ENCODE measurements around the gene INPP4B. TPM values are rescaled to one million over a fixed set of nuclear protein-coding genes. Genes with fewer than 3 reads are reported as not detected.
"Not testable (repeated sequence)": the region's sequence is repeated elsewhere in the genome, so short reads cannot be mapped to it uniquely, and the experiment has no call there.

INPP4B gene
- total RNA-seq, 4 donors from 2014 or later = 38.9 to 48.7 (median 44.2) TPM

DNA sequence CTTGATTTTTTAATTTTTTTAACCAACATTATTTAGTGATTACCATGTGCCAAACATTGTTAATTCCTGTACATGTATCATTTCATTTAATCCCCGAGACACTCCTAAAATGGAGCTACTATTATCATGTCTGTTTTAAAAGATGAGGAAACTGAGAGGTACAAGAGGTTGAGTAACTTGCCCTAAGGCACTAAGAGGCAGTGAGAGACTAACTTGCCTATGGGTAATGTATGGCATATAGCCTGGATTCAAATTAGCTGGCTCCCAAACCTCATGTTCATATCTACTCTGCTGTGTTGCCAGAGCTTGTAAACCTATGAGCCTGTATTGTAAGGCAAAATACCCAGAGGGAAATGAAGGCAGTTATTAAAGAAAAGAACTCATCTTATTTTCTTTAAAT, 766.1 kb downstream of the INPP4B start:
- Histone ChIP-seq H3K4me1 (no peaks in the 10 kb centered on the region), H3K4me3 (no peak overlapping the region), H3K27ac (no peak overlapping the region), H3K27me3 (no peaks in the 10 kb centered on the region), H3K9me3 (no peaks in the 10 kb centered on the region), H3K36me3 (no peaks in the 10 kb centered on the region)
- no peak for DNase-seq
- no peak for TF ChIP-seq POLR2A (IDR thresholded peaks at IDR 0.05)
- TF ChIP-seq, protein P1, sequence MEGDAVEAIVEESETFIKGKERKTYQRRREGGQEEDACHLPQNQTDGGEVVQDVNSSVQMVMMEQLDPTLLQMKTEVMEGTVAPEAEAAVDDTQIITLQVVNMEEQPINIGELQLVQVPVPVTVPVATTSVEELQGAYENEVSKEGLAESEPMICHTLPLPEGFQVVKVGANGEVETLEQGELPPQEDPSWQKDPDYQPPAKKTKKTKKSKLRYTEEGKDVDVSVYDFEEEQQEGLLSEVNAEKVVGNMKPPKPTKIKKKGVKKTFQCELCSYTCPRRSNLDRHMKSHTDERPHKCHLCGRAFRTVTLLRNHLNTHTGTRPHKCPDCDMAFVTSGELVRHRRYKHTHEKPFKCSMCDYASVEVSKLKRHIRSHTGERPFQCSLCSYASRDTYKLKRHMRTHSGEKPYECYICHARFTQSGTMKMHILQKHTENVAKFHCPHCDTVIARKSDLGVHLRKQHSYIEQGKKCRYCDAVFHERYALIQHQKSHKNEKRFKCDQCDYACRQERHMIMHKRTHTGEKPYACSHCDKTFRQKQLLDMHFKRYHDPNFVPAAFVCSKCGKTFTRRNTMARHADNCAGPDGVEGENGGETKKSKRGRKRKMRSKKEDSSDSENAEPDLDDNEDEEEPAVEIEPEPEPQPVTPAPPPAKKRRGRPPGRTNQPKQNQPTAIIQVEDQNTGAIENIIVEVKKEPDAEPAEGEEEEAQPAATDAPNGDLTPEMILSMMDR (IDR thresholded peaks at IDR 0.05) = no peak

DNA sequence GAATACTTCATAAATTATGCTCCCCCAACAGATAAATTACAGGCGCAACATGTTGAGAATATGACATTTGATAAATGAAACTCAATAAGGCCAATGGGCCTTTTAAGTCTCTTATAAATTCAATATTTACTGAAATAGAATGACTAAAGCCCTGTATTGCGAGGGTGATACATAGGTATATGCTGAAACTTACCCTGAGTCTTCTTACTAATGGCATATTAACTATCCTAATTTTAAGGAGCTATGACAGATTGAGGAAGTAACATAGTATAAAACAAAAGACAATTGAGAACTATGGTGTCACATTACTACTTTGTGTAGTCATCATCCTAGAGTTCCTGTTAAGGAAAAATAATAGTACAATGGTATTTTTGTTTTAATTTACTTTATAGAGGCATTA, 769.1 kb downstream of the INPP4B start:
- H3K36me3 ChIP-seq = no peaks in the 10 kb centered on the region
- no peaks in the 10 kb centered on the region for H3K9me3 ChIP-seq
- DNase-seq = no peak
- H3K27me3 ChIP-seq = no peaks in the 10 kb centered on the region
- no peak for TF ChIP-seq POLR2A (IDR thresholded peaks at IDR 0.05)
- no peak overlapping the region for H3K4me3 ChIP-seq
- no peaks in the 10 kb centered on the region for H3K4me1 ChIP-seq
- no peak overlapping the region for H3K27ac ChIP-seq

DNA sequence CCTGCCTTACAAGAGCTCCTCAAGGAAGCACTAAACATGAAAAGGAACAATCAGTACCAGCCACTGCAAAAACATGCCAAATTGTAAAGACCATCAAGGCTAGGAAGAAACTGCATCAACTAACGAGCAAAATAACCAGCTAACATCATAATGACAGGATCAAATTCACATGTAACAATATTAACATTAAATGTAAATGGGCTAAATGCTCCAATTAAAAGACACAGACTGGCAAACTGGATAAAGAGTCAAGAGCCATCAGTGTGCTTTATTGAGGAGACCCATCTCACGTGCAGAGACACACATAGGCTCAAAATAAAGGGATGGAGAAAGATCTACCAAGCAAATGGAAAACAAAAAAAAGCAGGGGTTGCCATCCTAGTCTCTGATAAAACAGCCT, 777.8 kb downstream of the INPP4B start:
- not testable (repeated sequence) for DNase-seq

DNA sequence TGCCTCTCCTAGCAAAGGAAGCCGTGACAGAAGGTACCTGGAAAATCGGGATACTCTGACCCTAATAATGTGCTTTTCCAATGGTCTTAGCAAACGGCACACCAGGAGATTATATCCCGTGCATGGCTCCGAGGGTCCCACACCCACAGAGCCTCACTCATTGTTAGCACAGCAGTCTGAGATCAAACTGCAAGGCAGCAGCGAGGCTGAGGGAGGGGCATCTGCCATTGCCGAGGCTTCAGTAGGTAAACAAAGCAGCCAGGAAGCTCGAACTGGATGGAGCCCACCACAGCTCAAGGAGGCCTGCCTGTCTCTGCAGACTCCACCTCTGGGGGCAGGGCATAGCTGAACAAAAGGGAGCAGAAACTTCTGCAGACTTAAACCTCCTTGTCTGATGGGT, 779.5 kb downstream of the INPP4B start:
- not testable (repeated sequence) for H3K36me3 ChIP-seq, DNase-seq, H3K4me3 ChIP-seq, H3K4me1 ChIP-seq, H3K27ac ChIP-seq, H3K9me3 ChIP-seq, H3K27me3 ChIP-seq

More for the DNA sequence above, 777.8 kb downstream of the INPP4B start:
- not testable (repeated sequence) for H3K4me3 ChIP-seq, H3K4me1 ChIP-seq, H3K27me3 ChIP-seq, H3K27ac ChIP-seq, H3K9me3 ChIP-seq, H3K36me3 ChIP-seq

DNA sequence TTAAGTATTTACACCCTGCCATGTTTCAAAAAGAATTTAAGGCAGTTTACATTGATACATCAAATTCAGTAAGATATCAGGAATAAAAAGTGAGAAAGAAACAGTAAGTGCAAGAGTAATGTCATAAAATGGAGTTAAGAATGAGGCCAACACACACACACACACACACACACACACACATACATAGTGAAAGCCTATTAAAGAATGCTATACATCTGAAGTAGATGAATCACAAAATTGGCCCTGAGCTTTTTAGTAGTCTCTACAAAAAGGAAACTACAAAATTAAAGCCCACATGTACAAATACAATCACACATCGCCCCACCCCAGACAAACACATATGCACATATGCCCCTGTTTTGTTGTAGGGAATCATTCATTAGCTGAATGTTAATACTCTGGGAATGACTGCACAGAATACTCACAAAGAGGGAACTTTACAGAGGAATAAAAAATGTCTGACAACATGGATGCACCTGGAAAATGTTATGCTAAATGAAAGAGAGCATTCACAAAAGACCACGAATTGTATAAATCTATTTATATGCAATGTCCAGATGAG, 780.9 kb downstream of the INPP4B start:
- no peaks in the 10 kb centered on the region for H3K27me3 ChIP-seq
- H3K36me3 ChIP-seq = peaks cover 0 to 5% (median 0%) of the 10 kb centered on the region in 3 donors
- H3K4me1 ChIP-seq = no peaks in the 10 kb centered on the region
- H3K9me3 ChIP-seq = no peaks in the 10 kb centered on the region
- H3K27ac ChIP-seq = no peak overlapping the region
- no peak for TF ChIP-seq POLR2A (IDR thresholded peaks at IDR 0.05)
- TF ChIP-seq, protein P1 (IDR thresholded peaks at IDR 0.05) = no peak
- no peak overlapping the region for H3K4me3 ChIP-seq
- no peak for DNase-seq

DNA sequence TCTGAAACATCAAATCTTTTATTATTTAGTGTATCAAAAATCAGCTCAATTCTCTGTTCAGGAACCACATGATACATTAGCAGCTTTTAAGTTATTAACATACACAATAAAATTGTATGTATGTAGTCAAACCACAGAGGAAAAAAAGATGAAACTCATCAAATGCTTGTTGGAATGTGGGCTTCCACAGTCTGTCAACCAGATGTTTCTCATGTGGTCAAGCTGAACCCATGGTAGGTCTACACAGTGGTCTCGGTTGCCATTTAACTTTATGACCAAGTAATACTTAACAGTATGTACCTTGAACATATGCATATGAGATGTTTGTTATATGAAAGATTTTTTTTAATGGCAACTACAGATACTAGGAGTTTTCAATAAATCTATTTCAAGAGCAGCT, 781.9 kb downstream of the INPP4B start:
- Histone ChIP-seq H3K9me3 (no peaks in the 10 kb centered on the region), H3K4me3 (no peak overlapping the region), H3K36me3 (peaks cover 0 to 5% (median 0%) of the 10 kb centered on the region in 3 donors), H3K27me3 (no peaks in the 10 kb centered on the region), H3K4me1 (no peaks in the 10 kb centered on the region), H3K27ac (no peak overlapping the region)
- DNase-seq = no peak
- TF ChIP-seq POLR2A (IDR thresholded peaks at IDR 0.05) = no peak
- TF ChIP-seq, protein P1 (IDR thresholded peaks at IDR 0.05) = no peak

DNA sequence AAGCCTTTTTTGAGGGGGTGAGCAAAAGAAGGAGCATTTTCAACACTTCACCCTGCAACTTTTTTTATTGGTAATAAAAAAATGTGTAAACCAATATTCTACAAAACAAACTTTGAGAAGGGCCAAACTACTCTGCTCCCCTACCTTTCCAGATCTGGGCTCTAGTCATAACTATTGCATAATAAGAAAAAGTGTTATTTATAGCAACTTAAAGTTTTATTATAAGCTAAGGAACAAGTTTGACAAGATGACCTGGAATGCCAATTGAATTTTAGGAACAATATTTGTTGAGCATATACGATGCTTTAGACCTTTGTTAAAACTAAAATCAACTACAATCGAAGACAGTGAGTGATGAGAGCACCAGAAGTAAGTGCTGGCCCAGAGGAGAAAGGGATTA, 800.1 kb downstream of the INPP4B start:
- DNase-seq = no peak
- H3K4me3 ChIP-seq = no peak overlapping the region
- H3K27ac ChIP-seq = no peak overlapping the region
- no peaks in the 10 kb centered on the region for H3K27me3 ChIP-seq
- H3K4me1 ChIP-seq = no peaks in the 10 kb centered on the region
- H3K9me3 ChIP-seq = no peaks in the 10 kb centered on the region
- H3K36me3 ChIP-seq = no peaks in the 10 kb centered on the region
- TF ChIP-seq POLR2A (IDR thresholded peaks at IDR 0.05) = no peak
- TF ChIP-seq, protein P1 (IDR thresholded peaks at IDR 0.05) = no peak

All from Peyer's patch (tissue), 4 donors.